WTC11 (cell line): ENCODE measurements around the gene WDR47. TPM values are rescaled to one million over a fixed set of nuclear protein-coding genes. Genes with fewer than 3 reads are reported as not detected.

ENCODE experiments used
- ATAC-seq: fragments of 200-7000 bp; cut with Tn5 transposase; 2 replicates; pipeline ENCODE4 v1.10.0; 2021; ENCODE audit warnings: mild to moderate bottlenecking, moderate library complexity
- CTCF ChIA-PET: fragments of 300-600 bp; sonication (Branson Sonifier 250); formaldehyde crosslinking; loops from one replicate; lab custom pipeline; 2021; ENCODE audit warnings: antibody characterized with exemption; lab: Charles Lee
- POLR2A ChIA-PET: fragments of 350-600 bp; sonication (Branson Sonifier 250); formaldehyde crosslinking; loops from one replicate; lab custom pipeline; 2021; ENCODE audit warnings: antibody characterized with exemption; lab: Charles Lee
- DNase-seq: peaks from one replicate; pipeline ENCODE4 v3.0.0; 2021; ENCODE audit warnings: low spot score
- H3K27ac Mint-ChIP-seq: 2 replicates; pipeline ENCODE4 v1.8.0; 2021; ENCODE audit warnings: mixed read lengths
- H3K27me3 Mint-ChIP-seq: 2 replicates; pipeline ENCODE4 v1.8.0; 2021; ENCODE audit warnings: low read depth, mild to moderate bottlenecking, moderate library complexity, mixed read lengths
- H3K36me3 Mint-ChIP-seq: 2 replicates; pipeline ENCODE4 v1.8.0; 2021; ENCODE audit warnings: mixed read lengths
- H3K4me1 Mint-ChIP-seq: 2 replicates; pipeline ENCODE4 v1.8.0; 2022; ENCODE audit warnings: mixed read lengths
- H3K4me3 Mint-ChIP-seq: 2 replicates; pipeline ENCODE4 v1.8.0; 2021; ENCODE audit warnings: mild to moderate bottlenecking, moderate library complexity, mixed read lengths
- H3K9me3 Mint-ChIP-seq: 2 replicates; pipeline ENCODE4 v1.8.0; 2021; ENCODE audit warnings: mixed read lengths
- CREM ChIP-seq: sonication (generic); formaldehyde crosslinking; IDR thresholded peaks from 2 replicates; pipeline ENCODE4 v1.8.1; 2022; ENCODE audit warnings: mild to moderate bottlenecking, missing genetic modification reagents, moderate library complexity
- IRF2 ChIP-seq: sonication (generic); formaldehyde crosslinking; IDR thresholded peaks from 2 replicates; pipeline ENCODE4 v1.8.0; 2022; ENCODE audit warnings: low read depth, missing genetic modification reagents, borderline replicate concordance
- NFATC4 ChIP-seq: fragments of 250-450 bp; sonication (Bioruptor Pico); IDR thresholded peaks from 2 replicates; pipeline ENCODE4 v1.9.0; 2021; ENCODE audit warnings: mild to moderate bottlenecking
- RELA ChIP-seq: sonication (generic); formaldehyde crosslinking; IDR thresholded peaks from 2 replicates; pipeline ENCODE4 v1.8.1; 2022; ENCODE audit warnings: missing genetic modification reagents, mild to moderate bottlenecking, borderline replicate concordance
- SMAD3 ChIP-seq: sonication (generic); formaldehyde crosslinking; IDR thresholded peaks from 2 replicates; pipeline ENCODE4 v1.8.0; 2022; ENCODE audit warnings: missing genetic modification reagents, mild to moderate bottlenecking, borderline replicate concordance
- SMAD4 ChIP-seq: sonication (generic); formaldehyde crosslinking; IDR thresholded peaks from 2 replicates; pipeline ENCODE4 v1.8.0; 2022; ENCODE audit warnings: mild to moderate bottlenecking, missing genetic modification reagents
- TEAD1 ChIP-seq: sonication (generic); formaldehyde crosslinking; IDR thresholded peaks from 2 replicates; pipeline ENCODE4 v1.8.0; 2022; ENCODE audit warnings: mild to moderate bottlenecking, missing genetic modification reagents
- TEAD4 ChIP-seq: sonication (generic); formaldehyde crosslinking; IDR thresholded peaks from 2 replicates; pipeline ENCODE4 v1.8.0; 2022; ENCODE audit warnings: mild to moderate bottlenecking, missing genetic modification reagents
- ZNF423 ChIP-seq: fragments of 250-450 bp; sonication (Bioruptor Pico); IDR thresholded peaks from 2 replicates; pipeline ENCODE4 v2.1.2; 2022; ENCODE audit warnings: mild to moderate bottlenecking, moderate library complexity
- total RNA-seq: library from RNA; stranded (reverse); gene quantifications from 3 replicates; pipeline ENCODE4 v1.2.3, GENCODE V29; 2021
- TF ChIP-seq, protein P1 (sequence below): sonication (generic); formaldehyde crosslinking; IDR thresholded peaks from 2 replicates; pipeline ENCODE4 v1.8.0; 2023; ENCODE audit warnings: mild to moderate bottlenecking, missing genetic modification reagents
- TF ChIP-seq, protein P2 (sequence below): sonication (generic); formaldehyde crosslinking; IDR thresholded peaks from 2 replicates; pipeline ENCODE4 v1.8.0; 2022; ENCODE audit warnings: missing genetic modification reagents
- TF ChIP-seq, protein P3 (sequence below): sonication (generic); formaldehyde crosslinking; conservative IDR thresholded peaks from 2 replicates; pipeline ENCODE4 v1.8.1; 2023; ENCODE audit warnings: mild to moderate bottlenecking, low read depth, missing genetic modification reagents, moderate library complexity
- TF ChIP-seq, protein P4 (sequence below): sonication (generic); formaldehyde crosslinking; IDR thresholded peaks from 2 replicates; pipeline ENCODE4 v1.8.1; 2023; ENCODE audit warnings: mild to moderate bottlenecking, missing genetic modification reagents, moderate library complexity
- TF ChIP-seq, protein P5 (sequence below): fragments of 250-450 bp; sonication (Bioruptor Pico); IDR thresholded peaks from 2 replicates; pipeline ENCODE4 v2.1.2; 2022; ENCODE audit warnings: mild to moderate bottlenecking, moderate library complexity
- TF ChIP-seq, protein P6 (sequence below): sonication (generic); formaldehyde crosslinking; IDR thresholded peaks from 2 replicates; pipeline ENCODE4 v1.8.1; 2022; ENCODE audit warnings: missing genetic modification reagents, borderline replicate concordance

The WDR47 gene
- total RNA-seq, 1 experiment from 2014 or later = 7.0 TPM

DNA sequence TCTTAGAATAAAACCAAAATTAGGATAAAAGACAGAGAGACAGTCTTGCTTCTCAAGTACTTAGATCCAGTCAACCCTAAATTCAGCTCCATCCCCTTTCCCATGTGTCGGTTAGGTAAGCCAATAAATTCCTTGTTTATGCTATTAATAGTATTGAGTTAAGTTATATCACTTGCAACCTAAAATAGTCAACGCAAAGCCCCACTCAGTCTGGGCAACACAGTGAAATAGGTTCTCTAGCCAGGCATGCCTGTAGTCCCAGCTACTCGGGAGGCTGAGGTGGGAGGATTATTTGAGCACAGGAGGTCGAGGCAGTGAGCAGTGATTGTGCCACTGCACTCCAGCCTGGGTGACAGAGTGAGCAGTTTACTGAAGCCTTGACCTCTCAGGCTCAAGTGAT lies 19.3 kb upstream of the WDR47 start:
- Mint-ChIP-seq H3K27ac (peak overlapping the region; percentile 15; the same call in 1 of the 2 replicates), H3K4me1 (no peaks in the 10 kb centered on the region), H3K4me3 (no peak overlapping the region), H3K27me3 (no peaks in the 10 kb centered on the region), H3K36me3 (peaks cover 26% of the 10 kb centered on the region), H3K9me3 (no peaks in the 10 kb centered on the region)
- POLR2A ChIA-PET = interaction anchor here (1.2 kb wide), 1 partner anchor 19 kb away, joined by 4 read pairs; the partner anchor contains the start of gene WDR47
- TF ChIP-seq, protein P1, sequence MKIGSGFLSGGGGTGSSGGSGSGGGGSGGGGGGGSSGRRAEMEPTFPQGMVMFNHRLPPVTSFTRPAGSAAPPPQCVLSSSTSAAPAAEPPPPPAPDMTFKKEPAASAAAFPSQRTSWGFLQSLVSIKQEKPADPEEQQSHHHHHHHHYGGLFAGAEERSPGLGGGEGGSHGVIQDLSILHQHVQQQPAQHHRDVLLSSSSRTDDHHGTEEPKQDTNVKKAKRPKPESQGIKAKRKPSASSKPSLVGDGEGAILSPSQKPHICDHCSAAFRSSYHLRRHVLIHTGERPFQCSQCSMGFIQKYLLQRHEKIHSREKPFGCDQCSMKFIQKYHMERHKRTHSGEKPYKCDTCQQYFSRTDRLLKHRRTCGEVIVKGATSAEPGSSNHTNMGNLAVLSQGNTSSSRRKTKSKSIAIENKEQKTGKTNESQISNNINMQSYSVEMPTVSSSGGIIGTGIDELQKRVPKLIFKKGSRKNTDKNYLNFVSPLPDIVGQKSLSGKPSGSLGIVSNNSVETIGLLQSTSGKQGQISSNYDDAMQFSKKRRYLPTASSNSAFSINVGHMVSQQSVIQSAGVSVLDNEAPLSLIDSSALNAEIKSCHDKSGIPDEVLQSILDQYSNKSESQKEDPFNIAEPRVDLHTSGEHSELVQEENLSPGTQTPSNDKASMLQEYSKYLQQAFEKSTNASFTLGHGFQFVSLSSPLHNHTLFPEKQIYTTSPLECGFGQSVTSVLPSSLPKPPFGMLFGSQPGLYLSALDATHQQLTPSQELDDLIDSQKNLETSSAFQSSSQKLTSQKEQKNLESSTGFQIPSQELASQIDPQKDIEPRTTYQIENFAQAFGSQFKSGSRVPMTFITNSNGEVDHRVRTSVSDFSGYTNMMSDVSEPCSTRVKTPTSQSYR = no peak
- TF ChIP-seq SMAD4 (CRISPR knock-in tag) = no peak
- TF ChIP-seq CREM (CRISPR knock-in tag) = no peak
- no peak for TF ChIP-seq TEAD1 (CRISPR knock-in tag)
- no peak for TF ChIP-seq ZNF423 (CRISPR knock-in tag)
- no peak for TF ChIP-seq RELA
- TF ChIP-seq, protein P2, sequence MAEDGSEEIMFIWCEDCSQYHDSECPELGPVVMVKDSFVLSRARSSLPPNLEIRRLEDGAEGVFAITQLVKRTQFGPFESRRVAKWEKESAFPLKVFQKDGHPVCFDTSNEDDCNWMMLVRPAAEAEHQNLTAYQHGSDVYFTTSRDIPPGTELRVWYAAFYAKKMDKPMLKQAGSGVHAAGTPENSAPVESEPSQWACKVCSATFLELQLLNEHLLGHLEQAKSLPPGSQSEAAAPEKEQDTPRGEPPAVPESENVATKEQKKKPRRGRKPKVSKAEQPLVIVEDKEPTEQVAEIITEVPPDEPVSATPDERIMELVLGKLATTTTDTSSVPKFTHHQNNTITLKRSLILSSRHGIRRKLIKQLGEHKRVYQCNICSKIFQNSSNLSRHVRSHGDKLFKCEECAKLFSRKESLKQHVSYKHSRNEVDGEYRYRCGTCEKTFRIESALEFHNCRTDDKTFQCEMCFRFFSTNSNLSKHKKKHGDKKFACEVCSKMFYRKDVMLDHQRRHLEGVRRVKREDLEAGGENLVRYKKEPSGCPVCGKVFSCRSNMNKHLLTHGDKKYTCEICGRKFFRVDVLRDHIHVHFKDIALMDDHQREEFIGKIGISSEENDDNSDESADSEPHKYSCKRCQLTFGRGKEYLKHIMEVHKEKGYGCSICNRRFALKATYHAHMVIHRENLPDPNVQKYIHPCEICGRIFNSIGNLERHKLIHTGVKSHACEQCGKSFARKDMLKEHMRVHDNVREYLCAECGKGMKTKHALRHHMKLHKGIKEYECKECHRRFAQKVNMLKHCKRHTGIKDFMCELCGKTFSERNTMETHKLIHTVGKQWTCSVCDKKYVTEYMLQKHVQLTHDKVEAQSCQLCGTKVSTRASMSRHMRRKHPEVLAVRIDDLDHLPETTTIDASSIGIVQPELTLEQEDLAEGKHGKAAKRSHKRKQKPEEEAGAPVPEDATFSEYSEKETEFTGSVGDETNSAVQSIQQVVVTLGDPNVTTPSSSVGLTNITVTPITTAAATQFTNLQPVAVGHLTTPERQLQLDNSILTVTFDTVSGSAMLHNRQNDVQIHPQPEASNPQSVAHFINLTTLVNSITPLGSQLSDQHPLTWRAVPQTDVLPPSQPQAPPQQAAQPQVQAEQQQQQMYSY = no peak
- TF ChIP-seq, protein P3, sequence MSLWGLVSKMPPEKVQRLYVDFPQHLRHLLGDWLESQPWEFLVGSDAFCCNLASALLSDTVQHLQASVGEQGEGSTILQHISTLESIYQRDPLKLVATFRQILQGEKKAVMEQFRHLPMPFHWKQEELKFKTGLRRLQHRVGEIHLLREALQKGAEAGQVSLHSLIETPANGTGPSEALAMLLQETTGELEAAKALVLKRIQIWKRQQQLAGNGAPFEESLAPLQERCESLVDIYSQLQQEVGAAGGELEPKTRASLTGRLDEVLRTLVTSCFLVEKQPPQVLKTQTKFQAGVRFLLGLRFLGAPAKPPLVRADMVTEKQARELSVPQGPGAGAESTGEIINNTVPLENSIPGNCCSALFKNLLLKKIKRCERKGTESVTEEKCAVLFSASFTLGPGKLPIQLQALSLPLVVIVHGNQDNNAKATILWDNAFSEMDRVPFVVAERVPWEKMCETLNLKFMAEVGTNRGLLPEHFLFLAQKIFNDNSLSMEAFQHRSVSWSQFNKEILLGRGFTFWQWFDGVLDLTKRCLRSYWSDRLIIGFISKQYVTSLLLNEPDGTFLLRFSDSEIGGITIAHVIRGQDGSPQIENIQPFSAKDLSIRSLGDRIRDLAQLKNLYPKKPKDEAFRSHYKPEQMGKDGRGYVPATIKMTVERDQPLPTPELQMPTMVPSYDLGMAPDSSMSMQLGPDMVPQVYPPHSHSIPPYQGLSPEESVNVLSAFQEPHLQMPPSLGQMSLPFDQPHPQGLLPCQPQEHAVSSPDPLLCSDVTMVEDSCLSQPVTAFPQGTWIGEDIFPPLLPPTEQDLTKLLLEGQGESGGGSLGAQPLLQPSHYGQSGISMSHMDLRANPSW (CRISPR knock-in tag) = no peak
- TF ChIP-seq, protein P4, sequence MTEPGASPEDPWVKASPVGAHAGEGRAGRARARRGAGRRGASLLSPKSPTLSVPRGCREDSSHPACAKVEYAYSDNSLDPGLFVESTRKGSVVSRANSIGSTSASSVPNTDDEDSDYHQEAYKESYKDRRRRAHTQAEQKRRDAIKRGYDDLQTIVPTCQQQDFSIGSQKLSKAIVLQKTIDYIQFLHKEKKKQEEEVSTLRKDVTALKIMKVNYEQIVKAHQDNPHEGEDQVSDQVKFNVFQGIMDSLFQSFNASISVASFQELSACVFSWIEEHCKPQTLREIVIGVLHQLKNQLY (CRISPR knock-in tag) = no peak
- no peak for TF ChIP-seq SMAD3 (CRISPR knock-in tag)
- TF ChIP-seq IRF2 = no peak
- no peak for TF ChIP-seq TEAD4 (CRISPR knock-in tag)
- TF ChIP-seq, protein P5, sequence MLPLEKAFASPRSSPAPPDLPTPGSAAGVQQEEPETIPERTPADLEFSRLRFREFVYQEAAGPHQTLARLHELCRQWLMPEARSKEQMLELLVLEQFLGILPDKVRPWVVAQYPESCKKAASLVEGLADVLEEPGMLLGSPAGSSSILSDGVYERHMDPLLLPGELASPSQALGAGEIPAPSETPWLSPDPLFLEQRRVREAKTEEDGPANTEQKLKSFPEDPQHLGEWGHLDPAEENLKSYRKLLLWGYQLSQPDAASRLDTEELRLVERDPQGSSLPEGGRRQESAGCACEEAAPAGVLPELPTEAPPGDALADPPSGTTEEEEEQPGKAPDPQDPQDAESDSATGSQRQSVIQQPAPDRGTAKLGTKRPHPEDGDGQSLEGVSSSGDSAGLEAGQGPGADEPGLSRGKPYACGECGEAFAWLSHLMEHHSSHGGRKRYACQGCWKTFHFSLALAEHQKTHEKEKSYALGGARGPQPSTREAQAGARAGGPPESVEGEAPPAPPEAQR (CRISPR knock-in tag) = no peak
- TF ChIP-seq NFATC4 = no peak
- TF ChIP-seq, protein P6, sequence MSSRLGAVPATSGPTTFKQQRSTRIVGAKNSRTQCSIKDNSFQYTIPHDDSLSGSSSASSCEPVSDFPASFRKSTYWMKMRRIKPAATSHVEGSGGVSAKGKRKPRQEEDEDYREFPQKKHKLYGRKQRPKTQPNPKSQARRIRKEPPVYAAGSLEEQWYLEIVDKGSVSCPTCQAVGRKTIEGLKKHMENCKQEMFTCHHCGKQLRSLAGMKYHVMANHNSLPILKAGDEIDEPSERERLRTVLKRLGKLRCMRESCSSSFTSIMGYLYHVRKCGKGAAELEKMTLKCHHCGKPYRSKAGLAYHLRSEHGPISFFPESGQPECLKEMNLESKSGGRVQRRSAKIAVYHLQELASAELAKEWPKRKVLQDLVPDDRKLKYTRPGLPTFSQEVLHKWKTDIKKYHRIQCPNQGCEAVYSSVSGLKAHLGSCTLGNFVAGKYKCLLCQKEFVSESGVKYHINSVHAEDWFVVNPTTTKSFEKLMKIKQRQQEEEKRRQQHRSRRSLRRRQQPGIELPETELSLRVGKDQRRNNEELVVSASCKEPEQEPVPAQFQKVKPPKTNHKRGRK (CRISPR knock-in tag) = no peak
- no peak for DNase-seq
- no peak for ATAC-seq
- CTCF ChIA-PET = interaction anchor here (0.6 to 1.3 kb wide), 2 partner anchors 15 to 418 kb away, joined by 4 read pairs; partner anchors contain the start of gene TAF13
